Upper lobe of left lung (tissue), 4 donors: ENCODE results near the gene XYLT1.

Experiments
- CTCF ChIP-seq, 6 experiments: fragments of 450-650 bp in 4 of 6; fragments of 200-600 bp in 2 of 6; sonication (generic) in 2 of 6; IDR thresholded peaks; one replicate each; pipeline ENCODE4 v1.5.1; 2016 to 2019; ENCODE audit warnings: antibody characterized with exemption in 6 of 6
- POLR2A ChIP-seq, 4 donors: fragments of 450-650 bp; IDR thresholded peaks; one replicate each; pipeline ENCODE4 v1.5.1; 2016 to 2017; ENCODE audit warnings: antibody characterized with exemption in 4 of 4, mild to moderate bottlenecking in 2 of 4
- POLR2AphosphoS5 ChIP-seq, 2 donors: sonication (generic); formaldehyde crosslinking; IDR thresholded peaks; one replicate each; pipeline ENCODE4 v1.5.1; 2017; ENCODE audit warnings: antibody characterized with exemption in 2 of 2

- TF ChIP-seq POLR2AphosphoS5 (IDR thresholded peaks at IDR 0.05) (no peak), CTCF (IDR thresholded peaks at IDR 0.05) (no peak), POLR2A (IDR thresholded peaks at IDR 0.05) (no peak)
Measured at GRCh38 chr16:17068524-17068923, 402.2 kb downstream of the XYLT1 start.
